ENCODE data around the gene DPH1. TPM values are rescaled to one million over a fixed set of nuclear protein-coding genes. Genes with fewer than 3 reads are reported as not detected.

DPH1 gene
- polyA plus RNA-seq, 1 experiment, result 54.6 TPM

DNA sequence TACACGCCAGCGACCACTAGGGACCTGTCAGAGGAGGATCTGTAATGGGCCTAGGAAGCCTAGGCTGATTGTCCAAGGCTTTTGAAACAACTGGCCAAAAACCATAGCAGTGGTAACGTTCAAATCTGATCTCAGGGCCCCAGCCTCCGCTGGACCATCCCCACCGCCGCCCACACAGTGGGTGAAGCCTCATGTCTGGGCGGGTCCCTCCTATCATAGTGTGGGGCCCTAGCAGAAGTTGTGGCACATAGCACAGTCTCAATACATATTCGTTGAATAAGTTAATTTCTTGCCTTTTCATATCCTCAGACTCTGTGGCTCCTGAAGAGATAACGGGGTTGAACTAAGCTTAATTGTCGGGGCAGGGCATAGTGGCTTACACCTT is 818 bp downstream of the DPH1 start:
- peaks cover 6% of the 10 kb centered on the region for H3K36me3 ChIP-seq (ENCODE audit: control insufficient read depth, insufficient read depth, low read length)
- no peak for DNase-seq (ENCODE audit: low read depth)
- POLR2A ChIA-PET, result no interaction called here
- CTCF ChIA-PET, result interaction anchor here (3.6 to 5.0 kb wide), 3 partner anchors 10 to 121 kb away, joined by 12 to 40 read pairs (median 17); partner anchors contain the start of genes HIC1 and OVCA2
- TF ChIP-seq, protein P1, sequence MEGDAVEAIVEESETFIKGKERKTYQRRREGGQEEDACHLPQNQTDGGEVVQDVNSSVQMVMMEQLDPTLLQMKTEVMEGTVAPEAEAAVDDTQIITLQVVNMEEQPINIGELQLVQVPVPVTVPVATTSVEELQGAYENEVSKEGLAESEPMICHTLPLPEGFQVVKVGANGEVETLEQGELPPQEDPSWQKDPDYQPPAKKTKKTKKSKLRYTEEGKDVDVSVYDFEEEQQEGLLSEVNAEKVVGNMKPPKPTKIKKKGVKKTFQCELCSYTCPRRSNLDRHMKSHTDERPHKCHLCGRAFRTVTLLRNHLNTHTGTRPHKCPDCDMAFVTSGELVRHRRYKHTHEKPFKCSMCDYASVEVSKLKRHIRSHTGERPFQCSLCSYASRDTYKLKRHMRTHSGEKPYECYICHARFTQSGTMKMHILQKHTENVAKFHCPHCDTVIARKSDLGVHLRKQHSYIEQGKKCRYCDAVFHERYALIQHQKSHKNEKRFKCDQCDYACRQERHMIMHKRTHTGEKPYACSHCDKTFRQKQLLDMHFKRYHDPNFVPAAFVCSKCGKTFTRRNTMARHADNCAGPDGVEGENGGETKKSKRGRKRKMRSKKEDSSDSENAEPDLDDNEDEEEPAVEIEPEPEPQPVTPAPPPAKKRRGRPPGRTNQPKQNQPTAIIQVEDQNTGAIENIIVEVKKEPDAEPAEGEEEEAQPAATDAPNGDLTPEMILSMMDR (IDR thresholded peaks at IDR 0.05; ENCODE audit: insufficient read depth, low read depth, low read length), result peak; percentile 71
- no peaks in the 10 kb centered on the region for H3K27me3 ChIP-seq (ENCODE audit: control insufficient read depth, insufficient read depth, low read length)
- peak overlapping the region; percentile 76 for H3K4me3 ChIP-seq (ENCODE audit: low read depth, low read length)

DNA sequence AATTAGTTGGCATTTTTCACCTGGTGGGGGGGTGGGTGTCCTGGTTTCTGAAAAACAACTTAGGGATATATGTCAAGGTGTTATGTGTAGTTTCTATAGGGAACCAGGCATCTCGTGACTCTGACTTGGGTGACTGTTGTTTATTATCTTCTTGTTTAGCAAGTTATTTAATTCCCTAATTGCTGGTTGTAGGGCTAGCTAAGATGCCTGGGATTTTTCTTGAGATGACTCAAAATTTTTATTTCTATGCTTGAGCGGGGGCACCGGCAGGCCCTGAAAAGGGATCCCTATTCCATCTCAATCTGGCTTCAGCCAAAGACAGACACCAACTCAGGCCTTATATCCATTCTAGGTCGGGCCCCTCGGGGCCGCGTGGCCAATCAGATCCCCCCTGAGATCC is 3.2 kb downstream of the DPH1 start:
- Histone ChIP-seq H3K36me3 (ENCODE audit: control insufficient read depth, insufficient read depth, low read length) (peaks cover 23% of the 10 kb centered on the region), H3K4me3 (ENCODE audit: low read depth, low read length) (no peak overlapping the region), H3K27me3 (ENCODE audit: control insufficient read depth, insufficient read depth, low read length) (no peaks in the 10 kb centered on the region)
- no peak for DNase-seq (ENCODE audit: low read depth)
- CTCF ChIA-PET, result interaction anchor here (1.1 to 3.8 kb wide), 8 partner anchors 8 to 212 kb away, joined by 3 to 17 read pairs (median 6); partner anchors contain the start of genes HIC1 and OVCA2
- TF ChIP-seq, protein P1 (IDR thresholded peaks at IDR 0.05; ENCODE audit: insufficient read depth, low read depth, low read length), result no peak
- POLR2A ChIA-PET, result interaction anchor here (0.6 kb wide), 1 partner anchor 124 kb away, joined by 4 read pairs; no protein-coding TSS in a partner anchor

DNA sequence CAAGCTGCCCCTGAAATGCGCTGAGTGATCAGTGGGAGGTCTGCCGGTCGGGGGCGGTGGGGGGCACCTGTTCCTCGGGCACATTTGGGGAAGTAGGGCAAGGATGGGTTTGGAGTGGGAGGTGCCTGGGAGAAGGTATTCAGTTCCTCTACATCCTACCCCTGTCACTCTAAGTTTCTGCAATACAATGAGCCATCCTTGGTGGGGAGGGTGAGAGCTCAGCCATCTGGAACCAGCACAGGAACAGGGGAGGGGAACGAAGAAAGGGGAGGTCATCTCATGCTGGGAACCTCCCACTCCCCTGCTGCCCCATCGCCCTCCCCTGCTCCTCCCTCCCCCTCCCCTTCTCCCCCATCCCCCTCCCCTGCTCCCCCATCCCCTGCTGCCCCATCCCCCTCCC is 4.2 kb downstream of the DPH1 start:
- H3K27me3 ChIP-seq (ENCODE audit: control insufficient read depth, insufficient read depth, low read length), result no peaks in the 10 kb centered on the region
- CTCF ChIA-PET, result interaction anchor here (0.6 to 2.1 kb wide), 5 partner anchors 10 to 242 kb away, joined by 3 to 6 read pairs (median 4); no protein-coding TSS in a partner anchor
- no peak overlapping the region for H3K4me3 ChIP-seq (ENCODE audit: low read depth, low read length)
- peaks cover 28% of the 10 kb centered on the region for H3K36me3 ChIP-seq (ENCODE audit: control insufficient read depth, insufficient read depth, low read length)
- POLR2A ChIA-PET, result no interaction called here
- no peak for DNase-seq (ENCODE audit: low read depth)
- TF ChIP-seq, protein P1 (IDR thresholded peaks at IDR 0.05; ENCODE audit: insufficient read depth, low read depth, low read length), result no peak

DNA sequence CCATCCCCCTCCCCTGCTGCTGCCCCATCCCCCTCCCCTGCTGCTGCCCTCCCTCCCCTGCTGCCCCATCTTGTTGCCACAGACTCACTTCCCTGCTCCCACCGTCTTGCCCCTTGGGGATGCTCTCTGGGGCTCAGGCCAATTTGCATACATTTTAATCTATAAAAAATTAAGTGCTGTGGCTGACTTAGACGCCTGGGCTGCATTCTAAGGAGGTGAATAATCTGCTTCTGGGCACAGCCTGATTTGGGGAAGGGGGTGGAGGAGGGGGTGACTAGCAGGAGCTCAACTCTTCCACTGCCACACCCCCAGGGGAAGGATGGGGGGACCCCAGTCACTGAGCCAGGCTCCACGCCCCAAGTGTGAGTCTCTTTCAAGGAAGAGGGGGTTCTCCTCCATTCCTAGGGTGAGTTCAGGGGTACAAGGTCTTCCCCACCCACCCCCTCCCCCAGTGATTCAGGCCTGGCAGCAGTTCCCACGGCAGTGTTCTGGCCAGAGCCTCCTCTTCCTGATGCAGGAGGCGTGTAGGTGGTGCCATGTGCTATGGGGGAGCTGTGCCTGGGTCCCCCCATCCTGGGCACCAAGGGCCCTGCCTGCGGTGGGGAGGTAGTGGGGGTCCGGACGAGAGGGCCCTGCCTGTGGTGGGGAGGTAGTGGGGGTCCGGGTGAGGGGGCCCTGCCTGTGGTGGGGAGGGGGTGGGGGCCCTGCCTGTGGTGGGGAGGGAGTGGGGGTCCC is 5.0 kb downstream of the DPH1 start:
- no peak for DNase-seq (ENCODE audit: low read depth)
- TF ChIP-seq, protein P1 (IDR thresholded peaks at IDR 0.05; ENCODE audit: insufficient read depth, low read depth, low read length), result no peak
- CTCF ChIA-PET, result interaction anchor here (1.0 to 1.6 kb wide), 2 partner anchors 126 to 210 kb away, joined by 4 to 6 read pairs; no protein-coding TSS in a partner anchor
- POLR2A ChIA-PET, result no interaction called here
- no peaks in the 10 kb centered on the region for H3K27me3 ChIP-seq (ENCODE audit: control insufficient read depth, insufficient read depth, low read length)
- peaks cover 30% of the 10 kb centered on the region for H3K36me3 ChIP-seq (ENCODE audit: control insufficient read depth, insufficient read depth, low read length)
- H3K4me3 ChIP-seq (ENCODE audit: low read depth, low read length), result no peak overlapping the region
